NK-92 treated with Interleukin-12 subunit alpha and Interleukin-12 subunit beta, amount 100 ng/mL, for 24 hours (cell line): ENCODE data around the gene RBM10.

Experiments used
- DNase-seq: peaks from one replicate; lab custom pipeline; 2025; lab: John Stamatoyannopoulos, UW

The RBM10 gene

GRCh38 chrX:47235691-47236103, 90.7 kb downstream of the RBM10 start:
- no peak for DNase-seq
